GM12878 (cell line): ENCODE measurements around the gene TMEM63B. TPM values are rescaled to one million over a fixed set of nuclear protein-coding genes. Genes with fewer than 3 reads are reported as not detected.

Experiments
- ATAC-seq: fragments of 200-7000 bp; cut with Tn5 transposase; 3 replicates; pipeline ENCODE4 v1.9.1; 2020; ENCODE audit warnings: mild to moderate bottlenecking, moderate library complexity
- BruUV-seq: library from RNA; stranded (reverse); fragments of 400-500 nt; replicated peaks from 2 replicates; lab custom pipeline; 2021; lab: Mats Ljungman, UMichigan
- CTCF ChIA-PET: fragments of 300-600 bp; sonication (Branson Sonifier 250); formaldehyde crosslinking; extraction: SDS; loops from one replicate; lab custom pipeline; 2021; ENCODE audit warnings: inconsistent platforms; lab: Yijun Ruan, JAX
- POLR2A ChIA-PET: fragments of 350-600 bp; formaldehyde crosslinking; extraction: SDS; loops from one replicate; lab custom pipeline; 2021; ENCODE audit warnings: inconsistent platforms; lab: Charles Lee
- RAD21 ChIA-PET: fragments of 300-600 bp; sonication (Branson Sonifier 250); formaldehyde crosslinking; loops from one replicate; lab custom pipeline; 2023; ENCODE audit warnings: antibody characterized with exemption; ENCODE audit not compliant: unreplicated experiment; lab: Charles Lee
- SMC1A ChIA-PET: fragments of 300-600 bp; sonication (Branson Sonifier 250); formaldehyde crosslinking; loops from one replicate; lab custom pipeline; 2023; ENCODE audit not compliant: unreplicated experiment, uncharacterized antibody; lab: Charles Lee
- DNase-seq: peaks from one replicate; pipeline ENCODE4 v3.0.0-alpha.2; 2011; ENCODE audit warnings: low read depth, low spot score
- FAIRE-seq: peaks from 3 replicates; lab custom pipeline; 2011; peaks lifted over from hg19 to GRCh38; lab: Jason Lieb, UNC
- H2AFZ ChIP-seq: 2 replicates; pipeline ENCODE4 v1.6.0; 2011; ENCODE audit warnings: low read depth, low read length, control low read depth; ENCODE audit not compliant: control insufficient read depth
- H3K27ac ChIP-seq: 2 replicates; pipeline ENCODE4 v1.5.1; 2011; ENCODE audit warnings: control low read depth; ENCODE audit not compliant: control insufficient read depth, insufficient read depth
- H3K27me3 ChIP-seq, 2 experiments: replicated peaks in 1 of 2; 2 replicates each; pipeline versions ENCODE4 v1.6.0 to v1.6.1; 2011; ENCODE audit warnings: low read length in 1 of 2; ENCODE audit not compliant: control insufficient read depth in 2 of 2, insufficient read depth in 2 of 2
- H3K36me3 ChIP-seq, 2 experiments: 2 replicates each; pipeline ENCODE4 v1.5.1; 2011; ENCODE audit warnings: low read length in 1 of 2; ENCODE audit not compliant: control insufficient read depth in 2 of 2, insufficient read depth in 2 of 2
- H3K4me1 ChIP-seq: 2 replicates; pipeline ENCODE4 v1.6.1; 2011; ENCODE audit warnings: mild to moderate bottlenecking, low read length, moderate library complexity, mixed read lengths; ENCODE audit not compliant: control insufficient read depth, insufficient read depth
- H3K4me2 ChIP-seq: 2 replicates; pipeline ENCODE4 v1.6.0; 2011; ENCODE audit warnings: control low read depth; ENCODE audit not compliant: control insufficient read depth, insufficient read depth
- H3K4me3 ChIP-seq: fragments of 200-600 bp; sonication (generic); 2 replicates; pipeline ENCODE4 v1.5.1; 2016
- H3K79me2 ChIP-seq: 2 replicates; pipeline ENCODE4 v1.6.0; 2011; ENCODE audit warnings: low read length; ENCODE audit not compliant: control insufficient read depth, insufficient read depth
- H3K9ac ChIP-seq: 2 replicates; pipeline ENCODE4 v1.8.0; 2011; ENCODE audit warnings: low read length, control low read depth, mixed read lengths; ENCODE audit not compliant: control insufficient read depth, insufficient read depth
- H3K9me3 ChIP-seq: replicated peaks from 3 replicates; pipeline ENCODE4 v1.5.1; 2011; ENCODE audit warnings: mild to moderate bottlenecking, low read length; ENCODE audit not compliant: control insufficient read depth, insufficient read depth
- H4K20me1 ChIP-seq: 2 replicates; pipeline ENCODE4 v1.6.0; 2011; ENCODE audit not compliant: control insufficient read depth, insufficient read depth
- ASH2L ChIP-seq: fragments of 300-600, 200-600 bp; sonication (generic); IDR thresholded peaks from 2 replicates; pipeline ENCODE4 v1.6.1; 2017; ENCODE audit warnings: low read depth, mild to moderate bottlenecking, borderline replicate concordance
- CEBPZ ChIP-seq: fragments of 150-350 bp; IDR thresholded peaks from 2 replicates; pipeline ENCODE4 v1.6.1; 2016; ENCODE audit warnings: low read depth, low read length
- CREB1 ChIP-seq: IDR thresholded peaks from 2 replicates; pipeline ENCODE4 v1.6.1; 2012; ENCODE audit warnings: low read depth, mild to moderate bottlenecking, inconsistent platforms
- E4F1 ChIP-seq: fragments of 450-650 bp; IDR thresholded peaks from 2 replicates; pipeline ENCODE4 v1.6.1; 2018; ENCODE audit warnings: borderline replicate concordance, mild to moderate bottlenecking; ENCODE audit not compliant: partially characterized antibody
- ETV6 ChIP-seq, 2 experiments: fragments of 450-650 bp in 1 of 2; IDR thresholded peaks in 1 of 2; conservative IDR thresholded peaks in 1 of 2; 2 replicates each; pipeline ENCODE4 v1.6.1; 2014; ENCODE audit warnings: antibody characterized with exemption in 1 of 2, borderline replicate concordance in 1 of 2, low read depth in 1 of 2, mild to moderate bottlenecking in 1 of 2, moderate library complexity in 1 of 2
- HDGF ChIP-seq: fragments of 450-650 bp; IDR thresholded peaks from 2 replicates; pipeline ENCODE4 v1.6.1; 2016; ENCODE audit warnings: antibody characterized with exemption
- HSF1 ChIP-seq: fragments of 150-350 bp; IDR thresholded peaks from 2 replicates; pipeline ENCODE4 v1.6.1; 2014; ENCODE audit warnings: mild to moderate bottlenecking, low read depth, low read length
- MXI1 ChIP-seq: fragments of 150-350 bp; IDR thresholded peaks from 2 replicates; pipeline ENCODE4 v1.6.1; 2011; ENCODE audit warnings: low read depth, mild to moderate bottlenecking, inconsistent platforms, low read length, improper control_type of control experiment
- NFYA ChIP-seq: IDR thresholded peaks from 2 replicates; pipeline ENCODE4 v1.6.1; 2011; ENCODE audit warnings: low read depth, mild to moderate bottlenecking, low read length, improper control_type of control experiment, borderline replicate concordance
- PKNOX1 ChIP-seq: fragments of 450-650 bp; IDR thresholded peaks from 2 replicates; pipeline ENCODE4 v1.6.1; 2016; ENCODE audit warnings: mild to moderate bottlenecking
- TAF1 ChIP-seq: IDR thresholded peaks from 2 replicates; pipeline ENCODE4 v1.6.1; 2011; ENCODE audit warnings: mild to moderate bottlenecking, low read depth, low read length, borderline replicate concordance
- ZNF24 ChIP-seq: fragments of 450-650 bp; IDR thresholded peaks from 2 replicates; pipeline ENCODE4 v1.6.1; 2017; ENCODE audit warnings: antibody characterized with exemption, mild to moderate bottlenecking
- ZNF274 ChIP-seq: IDR thresholded peaks from one replicate; pipeline ENCODE4 v1.8.0; 2011; ENCODE audit not compliant: insufficient read length, insufficient read depth
- WGBS: methylation state at CpG from one replicate; pipeline ENCODE4 v1.1.6; 2016; ENCODE audit warnings: low lambda C conversion rate; ENCODE audit not compliant: insufficient replicate concordance, insufficient coverage; ENCODE audit errors: missing lambda C conversion rate; 5-methylcytosine and 5-hydroxymethylcytosine counted together
- in situ Hi-C: fragments of 300-500 bp; cut with MboI; formaldehyde crosslinking; loops from 9 replicates; pipeline ENCODE4 v1.14.3; 2018; ENCODE audit warnings: mixed read lengths
- intact Hi-C: fragments of 100-400 bp; cut with micrococcal nuclease; formaldehyde crosslinking; loops from one replicate; pipeline ENCODE4 v1.14.2; 2022; ENCODE audit not compliant: unreplicated experiment
- polyA plus RNA-seq, 11 experiments: library from polyadenylated mRNA; depleted of rRNA in 4 of 11; unstranded in 6 of 11; stranded (reverse) in 5 of 11; fragments of >200 nt; fragmentation: Nextera tagmentation in 4 of 11; fragmentation: Illumina TruSeq in 1 of 11; extraction: Ambion mirVana in 4 of 11; extraction: Trizol in 1 of 11; gene quantifications; 1 replicate in 1 of 11; 2 replicates in 10 of 11; pipeline versions ENCODE4 v1.2.1 to v1.2.3, GENCODE V29; 2011 to 2016; ENCODE audit warnings: inconsistent platforms in 2 of 11, missing spikeins in 2 of 11, low read depth in 1 of 11
- total RNA-seq, 4 experiments: library from RNA; depleted of rRNA in 3 of 4; stranded (reverse); fragments of >200 nt in 3 of 4; fragmentation: Illumina TruSeq in 1 of 4; extraction: Trizol in 1 of 4; gene quantifications; 2 replicates each; pipeline versions ENCODE4 v1.2.1 to v1.2.3, GENCODE V29; 2013 to 2021

The TMEM63B gene
- total and polyA plus RNA-seq, 10 of the 15 experiments (the other 5 are each of a cell fraction or from before 2014, with no cell fraction given) = 0.09 to 15.0 (median 7.1) TPM; not detected in 1

GRCh38 chr6:44096612-44097011 lies 30.7 kb upstream of the TMEM63B start (continued):
- TF ChIP-seq CEBPZ = no peak

GRCh38 chr6:44097782-44098317 lies 29.5 kb upstream of the TMEM63B start:
- RAD21 ChIA-PET = interaction anchor here (0.8 to 1.7 kb wide), 7 partner anchors 30 to 373 kb away, joined by 3 to 10 read pairs (median 3); partner anchors contain the start of genes MRPL14 and TMEM63B
- H3K4me2 ChIP-seq = no peak overlapping the region
- no peaks in the 10 kb centered on the region for H3K79me2 ChIP-seq
- H3K27me3 ChIP-seq = no peaks in the 10 kb centered on the region
- FAIRE-seq (no peak), DNase-seq (no peak), ATAC-seq (no peak)
- 97% methylated on average over 2 of the region's 2 CpGs for WGBS
- intact Hi-C loops (no loop called here), in situ Hi-C loops (no loop called here)
- no peak overlapping the region for H3K9ac ChIP-seq
- no peak overlapping the region for H3K27ac ChIP-seq
- no peak overlapping the region for H3K4me3 ChIP-seq
- POLR2A ChIA-PET = interaction anchor here (0.6 kb wide), 2 partner anchors 456 to 462 kb away, joined by 3 read pairs; partner anchors contain the start of gene MAD2L1BP
- no peak overlapping the region for H2AFZ ChIP-seq
- no TSS peak for BruUV-seq
- H3K4me1 ChIP-seq = no peaks in the 10 kb centered on the region
- peaks cover 3 to 6% of the 10 kb centered on the region in 2 experiments; a peak in 3 of 4 replicates for H3K36me3 ChIP-seq
- TF ChIP-seq HDGF (no peak), HSF1 (no peak), E4F1 (no peak), NFYA (no peak), TAF1 (no peak), CREB1 (no peak), ASH2L (no peak), ZNF274 (no peak), MXI1 (no peak), PKNOX1 (no peak), ZNF24 (no peak), ETV6 (conservative IDR thresholded peaks at IDR 0.05 in 1 of 2, IDR thresholded peaks at IDR 0.05 in 1 of 2; ENCODE audit: borderline replicate concordance in 1 of 2, low read depth in 1 of 2) (no peak)
- CTCF ChIA-PET = interaction anchor here (0.5 to 6.5 kb wide), 23 partner anchors 9 to 240 kb away, joined by 3 to 85 read pairs (median 4); partner anchors contain the start of gene HSP90AB1
- no peaks in the 10 kb centered on the region for H3K9me3 ChIP-seq
- SMC1A ChIA-PET = interaction anchor here (0.8 to 3.4 kb wide), 9 partner anchors 10 to 238 kb away, joined by 3 to 17 read pairs (median 3); no protein-coding TSS in a partner anchor
- no peaks in the 10 kb centered on the region for H4K20me1 ChIP-seq
